Right lobe of liver (tissue), 6 donors: ENCODE measurements around the gene DNAJC13. TPM values are rescaled to one million over a fixed set of nuclear protein-coding genes. Genes with fewer than 3 reads are reported as not detected.

Source experiments
- ATAC-seq, 4 donors: fragments of 200-7000 bp; cut with Tn5 transposase; one replicate each; pipeline ENCODE4 v1.9.1; 2020; ENCODE audit warnings: mild to moderate bottlenecking in 4 of 4, moderate library complexity in 4 of 4
- DNase-seq, 3 donors: peaks; one replicate each; pipeline ENCODE4 v3.0.0-alpha.2; 2020
- H3K27ac ChIP-seq, 3 donors: fragments of 200-600 bp; one replicate each; pipeline ENCODE4 v1.8.0; 2022
- H3K27me3 ChIP-seq, 2 donors: fragments of 200-600 bp; one replicate each; pipeline ENCODE4 v1.8.0; 2022
- H3K36me3 ChIP-seq, 4 donors: fragments of 200-600 bp; sonication (generic) in 1 of 4; one replicate each; pipeline versions ENCODE4 v1.5.1 to v1.8.0; 2017 to 2022; ENCODE audit warnings: control low read depth in 1 of 4
- H3K4me1 ChIP-seq, 4 donors: fragments of 200-600 bp; sonication (generic) in 1 of 4; one replicate each; pipeline versions ENCODE4 v1.5.1 to v1.8.0; 2017 to 2022; ENCODE audit warnings: control low read depth in 1 of 4
- H3K4me3 ChIP-seq, 3 donors: fragments of 200-600 bp; one replicate each; pipeline ENCODE4 v1.8.0; 2022
- H3K9me3 ChIP-seq, 4 donors: fragments of 200-600 bp; sonication (generic) in 1 of 4; one replicate each; pipeline versions ENCODE4 v1.5.1 to v1.8.0; 2017 to 2022; ENCODE audit warnings: control low read depth in 1 of 4
- POLR2A ChIP-seq: fragments of 450-650 bp; IDR thresholded peaks from one replicate; pipeline ENCODE4 v1.6.1; 2017; ENCODE audit warnings: antibody characterized with exemption, mild to moderate bottlenecking
- WGBS: methylation state at CpG from one replicate; pipeline ENCODE4 v1.1.6; 2018; ENCODE audit warnings: low coverage, low lambda C conversion rate; ENCODE audit not compliant: insufficient coverage; ENCODE audit errors: missing lambda C conversion rate; 5-methylcytosine and 5-hydroxymethylcytosine counted together
- intact Hi-C, 2 donors: fragments of 100-400 bp; cut with DNase I; formaldehyde crosslinking; loops; one replicate each; pipeline versions ENCODE4 v1.11.2 to v1.14.1; 2022
- total RNA-seq, 6 experiments: library from RNA; depleted of rRNA in 2 of 6; stranded (reverse); fragments of >200 nt in 2 of 6; fragmentation: NEBNext Ultra II Directional in 3 of 6; extraction: Animal tissue kit (Norgen Biotek cat#: 25700) in 3 of 6; gene quantifications; one replicate each; pipeline versions ENCODE4 v1.1.0 to v1.2.4, GENCODE V29; 2016 to 2023
- TF ChIP-seq, protein P1 (sequence below), 4 donors: fragments of 200-600 bp in 3 of 4; fragments of 450-650 bp in 1 of 4; IDR thresholded peaks; one replicate each; pipeline versions ENCODE4 v1.5.1 to v1.8.0; 2016 to 2022; ENCODE audit warnings: antibody characterized with exemption in 4 of 4, mild to moderate bottlenecking in 2 of 4
- donor health status: DM: no; HTN: yes; CAD: no.
- donor health status: DM: no; HTN: no; CAD: no.
- donor health status: DM: no; HTN: no; CAD: no.
- donor health status: DM: no; HTN: yes; CAD: no.
- donor health status: DM: no; HTN: yes; CAD: no.

Gene DNAJC13
- total RNA-seq, 6 experiments from 2014 or later: 12.6 to 19.4 (median 18.3) TPM

- WGBS: 83% methylated on average over 1 of the region's 1 CpG
- Histone ChIP-seq H3K36me3 (peaks cover 0 to 6% (median 0%) of the 10 kb centered on the region in 4 donors), H3K9me3 (no peaks in the 10 kb centered on the region), H3K27ac (no peak overlapping the region), H3K4me1 (no peaks in the 10 kb centered on the region), H3K27me3 (no peaks in the 10 kb centered on the region), H3K4me3 (no peak overlapping the region)
- DNase-seq (no peak), ATAC-seq (no peak)
- intact Hi-C loops: no loop called here
- TF ChIP-seq POLR2A: no peak
- TF ChIP-seq, protein P1, sequence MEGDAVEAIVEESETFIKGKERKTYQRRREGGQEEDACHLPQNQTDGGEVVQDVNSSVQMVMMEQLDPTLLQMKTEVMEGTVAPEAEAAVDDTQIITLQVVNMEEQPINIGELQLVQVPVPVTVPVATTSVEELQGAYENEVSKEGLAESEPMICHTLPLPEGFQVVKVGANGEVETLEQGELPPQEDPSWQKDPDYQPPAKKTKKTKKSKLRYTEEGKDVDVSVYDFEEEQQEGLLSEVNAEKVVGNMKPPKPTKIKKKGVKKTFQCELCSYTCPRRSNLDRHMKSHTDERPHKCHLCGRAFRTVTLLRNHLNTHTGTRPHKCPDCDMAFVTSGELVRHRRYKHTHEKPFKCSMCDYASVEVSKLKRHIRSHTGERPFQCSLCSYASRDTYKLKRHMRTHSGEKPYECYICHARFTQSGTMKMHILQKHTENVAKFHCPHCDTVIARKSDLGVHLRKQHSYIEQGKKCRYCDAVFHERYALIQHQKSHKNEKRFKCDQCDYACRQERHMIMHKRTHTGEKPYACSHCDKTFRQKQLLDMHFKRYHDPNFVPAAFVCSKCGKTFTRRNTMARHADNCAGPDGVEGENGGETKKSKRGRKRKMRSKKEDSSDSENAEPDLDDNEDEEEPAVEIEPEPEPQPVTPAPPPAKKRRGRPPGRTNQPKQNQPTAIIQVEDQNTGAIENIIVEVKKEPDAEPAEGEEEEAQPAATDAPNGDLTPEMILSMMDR (IDR thresholded peaks at IDR 0.05): no peak
Measured at GRCh38 chr3:132587401-132587800, 170.1 kb downstream of the DNAJC13 start.

Other genes starting within 250 kb of the DNAJC13 start
- under 1 TPM in 5 of 6 experiments, not detected in 1; 0.12 to 0.49 (median 0.22) TPM for gene ACP3, start 100.1 kb upstream of the DNAJC13 start, total RNA-seq
- under 1 TPM in 5 of 6 experiments, not detected in 1; 0.15 to 0.30 (median 0.19) TPM for gene ACKR4, start 179.8 kb downstream of the DNAJC13 start, total RNA-seq
- 100 to 1,000 TPM in 1 of 6 experiments, 10 to 100 TPM in 5; 60.9 to 108 (median 94.5) TPM for gene ACAD11, start 242.3 kb downstream of the DNAJC13 start, total RNA-seq
- gene UBA5, start 242.8 kb downstream of the DNAJC13 start, total RNA-seq: 10 to 100 TPM; 24.3 to 41.3 (median 27.5) TPM